ENCODE results near the gene TTC38. TPM values are rescaled to one million over a fixed set of nuclear protein-coding genes. Genes with fewer than 3 reads are reported as not detected.

TTC38 gene
- polyA plus RNA-seq, 2 of the 4 experiments (the other 2 are of a cell fraction) = 12.4 to 22.1 TPM

DNA sequence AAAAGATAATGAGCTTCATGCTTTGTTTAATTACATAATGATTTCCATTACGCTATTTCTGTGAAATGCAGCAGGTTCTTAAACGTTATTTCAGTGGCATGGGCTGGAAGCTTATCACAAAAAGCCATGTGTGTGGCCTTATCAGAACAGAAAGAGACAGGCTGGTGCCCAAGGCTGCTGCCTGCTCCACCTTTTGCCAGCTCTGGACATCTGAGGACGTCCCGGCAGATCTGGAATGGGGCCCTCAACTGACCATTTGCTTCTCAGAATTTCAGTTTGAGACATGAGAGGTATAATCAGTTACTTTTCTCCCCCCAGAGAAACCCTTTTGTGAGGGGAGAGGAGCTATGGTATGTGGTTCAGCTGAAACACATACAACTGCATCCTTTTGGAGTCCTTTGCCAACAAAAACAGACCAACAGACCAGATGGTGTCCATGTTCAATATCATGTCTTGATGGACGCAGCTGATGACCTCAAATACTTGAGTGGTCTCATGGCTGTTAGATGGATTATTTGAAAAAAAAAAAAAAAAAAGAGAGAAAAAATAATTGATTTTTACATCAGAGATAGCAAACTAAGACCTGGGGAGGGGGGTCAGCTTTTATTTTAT, 26.3 kb upstream of the TTC38 start (continued):
- TF ChIP-seq NFE2L2 (conservative IDR thresholded peaks at IDR 0.05; ENCODE audit: low read length) (no peak), HOXB5 (CRISPR knock-in tag; IDR thresholded peaks at IDR 0.05) (no peak), SMC3 (IDR thresholded peaks at IDR 0.05) (no peak), RCOR1 (IDR thresholded peaks at IDR 0.05; ENCODE audit: low read depth, low read length) (no peak)
- TF ChIP-seq, protein P1, sequence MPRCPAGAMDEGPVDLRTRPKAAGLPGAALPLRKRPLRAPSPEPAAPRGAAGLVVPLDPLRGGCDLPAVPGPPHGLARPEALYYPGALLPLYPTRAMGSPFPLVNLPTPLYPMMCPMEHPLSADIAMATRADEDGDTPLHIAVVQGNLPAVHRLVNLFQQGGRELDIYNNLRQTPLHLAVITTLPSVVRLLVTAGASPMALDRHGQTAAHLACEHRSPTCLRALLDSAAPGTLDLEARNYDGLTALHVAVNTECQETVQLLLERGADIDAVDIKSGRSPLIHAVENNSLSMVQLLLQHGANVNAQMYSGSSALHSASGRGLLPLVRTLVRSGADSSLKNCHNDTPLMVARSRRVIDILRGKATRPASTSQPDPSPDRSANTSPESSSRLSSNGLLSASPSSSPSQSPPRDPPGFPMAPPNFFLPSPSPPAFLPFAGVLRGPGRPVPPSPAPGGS (IDR thresholded peaks at IDR 0.05) = no peak
- TF ChIP-seq, protein P2, sequence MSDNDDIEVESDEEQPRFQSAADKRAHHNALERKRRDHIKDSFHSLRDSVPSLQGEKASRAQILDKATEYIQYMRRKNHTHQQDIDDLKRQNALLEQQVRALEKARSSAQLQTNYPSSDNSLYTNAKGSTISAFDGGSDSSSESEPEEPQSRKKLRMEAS (IDR thresholded peaks at IDR 0.05) = no peak

DNA sequence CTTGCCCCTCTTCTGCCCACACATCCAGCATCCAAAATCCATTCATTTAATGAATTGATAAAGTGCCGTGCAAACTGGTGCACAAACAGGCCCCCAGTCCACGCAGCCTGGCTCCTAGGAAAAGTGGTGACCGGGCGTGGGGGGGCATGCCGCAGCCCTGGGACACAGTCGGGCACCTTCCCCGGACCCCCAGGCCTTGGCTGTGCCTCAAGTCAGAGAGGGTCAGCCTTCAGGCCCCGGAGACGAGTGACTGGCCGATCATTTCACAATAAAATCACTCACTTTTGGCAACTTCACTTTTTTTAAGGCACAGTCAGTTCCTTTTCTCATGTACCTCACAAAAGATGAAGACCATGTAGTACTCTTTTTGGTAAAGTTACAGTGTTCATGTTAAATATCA, 25.7 kb upstream of the TTC38 start:
- Histone ChIP-seq H3K27ac (no peak overlapping the region), H3K4me2 (no peak overlapping the region), H3K9me3 (no peaks in the 10 kb centered on the region), H3K4me1 (no peaks in the 10 kb centered on the region), H3K4me3 (no peak overlapping the region)
- no peak for DNase-seq (ENCODE audit: low read depth in 1 of 2, low spot score in 1 of 2)
- no peak for ATAC-seq
- CTCF ChIA-PET = interaction anchor here (1.0 kb wide), 1 partner anchor 15 kb away, joined by 3 read pairs; no protein-coding TSS in a partner anchor
- TF ChIP-seq FOXS1 (CRISPR knock-in tag; IDR thresholded peaks at IDR 0.05) (no peak), MAZ (IDR thresholded peaks at IDR 0.05; ENCODE audit: borderline replicate concordance, low read depth, low read length) (no peak), ZNF302 (CRISPR knock-in tag; IDR thresholded peaks at IDR 0.05) (no peak), EP300 (IDR thresholded peaks at IDR 0.05) (no peak)
- 93% methylated on average over 10 of the region's 10 CpGs for WGBS (ENCODE audit: missing lambda C conversion rate)
- POLR2A ChIA-PET = no interaction called here
- no peak for FAIRE-seq

DNA sequence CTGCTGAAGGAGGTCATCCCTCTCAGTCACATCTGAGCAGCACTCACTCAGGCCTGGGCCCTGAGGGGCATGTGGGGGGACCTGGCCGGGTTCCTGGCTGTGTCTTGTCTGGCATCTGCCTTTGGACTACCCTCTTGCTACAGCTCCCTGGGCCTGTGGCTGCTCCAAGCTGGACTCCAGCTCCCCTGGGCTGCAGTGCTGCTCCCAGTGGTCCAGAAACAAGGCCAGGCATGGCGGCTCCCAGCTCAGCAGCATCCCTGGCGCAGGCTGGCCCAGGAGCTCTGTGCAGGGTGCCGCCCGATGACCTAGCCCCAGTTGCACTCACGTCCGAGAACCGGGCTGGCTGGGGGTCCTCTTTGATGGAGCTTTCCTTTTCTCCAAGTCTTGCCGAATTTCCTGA, 23.0 kb upstream of the TTC38 start:
- ChIA-PET POLR2A (interaction anchor here (1.2 kb wide), 1 partner anchor 136 kb away, joined by 3 read pairs; no protein-coding TSS in a partner anchor), CTCF (interaction anchor here (0.5 to 1.4 kb wide), 5 partner anchors 16 to 250 kb away, joined by 3 to 4 read pairs (median 3); no protein-coding TSS in a partner anchor)
- H3K4me2 ChIP-seq = no peak overlapping the region
- no peak overlapping the region for H3K27ac ChIP-seq
- no peak for DNase-seq (ENCODE audit: low read depth in 1 of 2, low spot score in 1 of 2)
- no peaks in the 10 kb centered on the region for H3K9me3 ChIP-seq
- TF ChIP-seq TFCP2L1 (CRISPR knock-in tag; IDR thresholded peaks at IDR 0.05) (no peak), NR3C1 (IDR thresholded peaks at IDR 0.05) (no peak), NPAS2 (CRISPR knock-in tag; IDR thresholded peaks at IDR 0.05; ENCODE audit: borderline replicate concordance) (no peak)
- TF ChIP-seq, protein P3, sequence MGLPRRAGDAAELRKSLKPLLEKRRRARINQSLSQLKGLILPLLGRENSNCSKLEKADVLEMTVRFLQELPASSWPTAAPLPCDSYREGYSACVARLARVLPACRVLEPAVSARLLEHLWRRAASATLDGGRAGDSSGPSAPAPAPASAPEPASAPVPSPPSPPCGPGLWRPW (IDR thresholded peaks at IDR 0.05) = no peak
- H3K4me1 ChIP-seq = no peaks in the 10 kb centered on the region
- ATAC-seq = no peak
- H3K4me3 ChIP-seq = no peak overlapping the region
- 69% methylated on average over 2 of the region's 9 CpGs for WGBS (ENCODE audit: missing lambda C conversion rate)
- no peak for FAIRE-seq

DNA sequence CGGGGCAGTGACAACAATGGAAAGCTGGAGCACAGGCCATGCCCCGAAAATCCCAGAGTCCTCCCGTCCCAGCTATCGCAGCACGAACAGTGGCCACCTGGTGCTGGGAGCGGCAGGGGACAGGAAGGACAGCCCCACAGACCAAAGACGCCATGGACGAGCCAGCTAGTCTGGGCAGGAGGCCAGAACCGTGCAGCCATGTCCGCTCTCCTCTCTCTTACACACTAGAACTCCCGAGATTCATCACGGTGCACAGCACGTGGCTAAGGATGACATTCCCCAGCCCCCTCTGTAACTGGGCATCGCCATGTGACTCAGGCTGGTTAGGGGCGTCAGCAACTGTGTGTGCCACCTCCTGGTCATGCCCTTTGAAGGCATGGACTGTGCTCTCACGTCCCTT, 22.3 kb upstream of the TTC38 start:
- Histone ChIP-seq H3K27ac (no peak overlapping the region), H3K4me2 (no peak overlapping the region), H3K9me3 (no peaks in the 10 kb centered on the region), H3K4me3 (no peak overlapping the region), H3K4me1 (no peaks in the 10 kb centered on the region)
- DNase-seq (ENCODE audit: low read depth in 1 of 2, low spot score in 1 of 2) (no peak), FAIRE-seq (no peak), ATAC-seq (no peak)
- WGBS (ENCODE audit: missing lambda C conversion rate) = 88% methylated on average over 12 of the region's 16 CpGs
- CTCF ChIA-PET = interaction anchor here (0.6 to 1.4 kb wide), 3 partner anchors 61 to 293 kb away, joined by 3 to 4 read pairs (median 3); no protein-coding TSS in a partner anchor
- POLR2A ChIA-PET = interaction anchor here (1.2 kb wide), 1 partner anchor 136 kb away, joined by 3 read pairs; no protein-coding TSS in a partner anchor
- TF ChIP-seq, protein P4, sequence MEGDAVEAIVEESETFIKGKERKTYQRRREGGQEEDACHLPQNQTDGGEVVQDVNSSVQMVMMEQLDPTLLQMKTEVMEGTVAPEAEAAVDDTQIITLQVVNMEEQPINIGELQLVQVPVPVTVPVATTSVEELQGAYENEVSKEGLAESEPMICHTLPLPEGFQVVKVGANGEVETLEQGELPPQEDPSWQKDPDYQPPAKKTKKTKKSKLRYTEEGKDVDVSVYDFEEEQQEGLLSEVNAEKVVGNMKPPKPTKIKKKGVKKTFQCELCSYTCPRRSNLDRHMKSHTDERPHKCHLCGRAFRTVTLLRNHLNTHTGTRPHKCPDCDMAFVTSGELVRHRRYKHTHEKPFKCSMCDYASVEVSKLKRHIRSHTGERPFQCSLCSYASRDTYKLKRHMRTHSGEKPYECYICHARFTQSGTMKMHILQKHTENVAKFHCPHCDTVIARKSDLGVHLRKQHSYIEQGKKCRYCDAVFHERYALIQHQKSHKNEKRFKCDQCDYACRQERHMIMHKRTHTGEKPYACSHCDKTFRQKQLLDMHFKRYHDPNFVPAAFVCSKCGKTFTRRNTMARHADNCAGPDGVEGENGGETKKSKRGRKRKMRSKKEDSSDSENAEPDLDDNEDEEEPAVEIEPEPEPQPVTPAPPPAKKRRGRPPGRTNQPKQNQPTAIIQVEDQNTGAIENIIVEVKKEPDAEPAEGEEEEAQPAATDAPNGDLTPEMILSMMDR (IDR thresholded peaks at IDR 0.05) = no peak
- TF ChIP-seq MYC (IDR thresholded peaks at IDR 0.05; ENCODE audit: borderline replicate concordance, low read length) = no peak
- TF ChIP-seq ZC3H11A (IDR thresholded peaks at IDR 0.05) = no peak
- no peak for TF ChIP-seq POLR2AphosphoS2 (conservative IDR thresholded peaks at IDR 0.05; ENCODE audit: low read length)
- no peak for TF ChIP-seq RNF2 (IDR thresholded peaks at IDR 0.05; ENCODE audit: borderline replicate concordance, low read depth)
- no peak for TF ChIP-seq EP300 (IDR thresholded peaks at IDR 0.05)
- no peak for TF ChIP-seq FOSL2 (IDR thresholded peaks at IDR 0.05)
- no peak for TF ChIP-seq FOSL2 (CRISPR knock-in tag; IDR thresholded peaks at IDR 0.05)
- TF ChIP-seq RCOR1 (IDR thresholded peaks at IDR 0.05; ENCODE audit: low read depth, low read length) = no peak
- TF ChIP-seq, protein P1 (IDR thresholded peaks at IDR 0.05) = no peak
- TF ChIP-seq GATA3 (IDR thresholded peaks at IDR 0.05; ENCODE audit: borderline replicate concordance) = no peak
- TF ChIP-seq POLR2A (IDR thresholded peaks at IDR 0.05; ENCODE audit: low read length) = no peak
- TF ChIP-seq ESRRA (IDR thresholded peaks at IDR 0.05; ENCODE audit: borderline replicate concordance, low read length) = no peak
- TF ChIP-seq HDAC2 (IDR thresholded peaks at IDR 0.05) = no peak
- TF ChIP-seq FOSB (CRISPR knock-in tag; IDR thresholded peaks at IDR 0.05) = no peak
